ENCODE data around the gene FAIM2. TPM values are rescaled to one million over a fixed set of nuclear protein-coding genes. Genes with fewer than 3 reads are reported as not detected.

The FAIM2 gene
- total and polyA plus RNA-seq, 9 of the 15 experiments (the other 6 are each of a cell fraction or from before 2014, with no cell fraction given): 0.01 to 0.10 TPM; not detected in 7

GRCh38 chr12:49870501-49871262, 33.0 kb downstream of the FAIM2 start:
- Histone ChIP-seq H3K4me1 (replicated peaks in 1 of 2; ENCODE audit: control insufficient read depth in 2 of 2, insufficient read depth in 2 of 2, low read length in 2 of 2) (peaks cover 39 to 46% of the 10 kb centered on the region in 2 experiments), H3K79me2 (ENCODE audit: control insufficient read depth, insufficient read depth, low read length) (no peaks in the 10 kb centered on the region), H2AFZ (ENCODE audit: low read depth, low read length) (no peak overlapping the region), H3K36me3 (ENCODE audit: control insufficient read depth, insufficient read depth, low read length) (no peaks in the 10 kb centered on the region), H3K9ac (ENCODE audit: insufficient read depth in 1 of 2, low read depth in 2 of 2, low read length in 2 of 2) (no peak overlapping the region; a peak in 1 of 4 replicates), H3K4me2 (ENCODE audit: insufficient read depth, low read length) (no peak overlapping the region), H3K9me3 (replicated peaks; ENCODE audit: control insufficient read depth, insufficient read depth, low read depth, low read length) (no peaks in the 10 kb centered on the region), H3K9me1 (ENCODE audit: control insufficient read depth, insufficient read depth, low read length) (no peaks in the 10 kb centered on the region), H4K20me1 (replicated peaks; ENCODE audit: control insufficient read depth, insufficient read depth, low read length) (no peaks in the 10 kb centered on the region), H3K27me3 (ENCODE audit: control insufficient read depth in 2 of 2, insufficient read depth in 2 of 2, low read length in 2 of 2) (peaks cover 0 to under 1% of the 10 kb centered on the region in 2 experiments; a peak in 1 of 5 replicates), H3K27ac (ENCODE audit: extremely low read depth, low read depth, low read length) (no peak overlapping the region), H3K4me3 (no peak overlapping the region)
- no peak for DNase-seq (ENCODE audit: extremely low read depth in 1 of 4, low spot score in 3 of 4)
- ChIA-PET CTCF (ENCODE audit: low intra/inter-chr PET ratio) (no interaction called here), POLR2A (interaction anchor here (1.2 to 1.5 kb wide), 2 partner anchors 11 to 13 kb away, joined by 3 to 4 read pairs; no protein-coding TSS in a partner anchor)
- FAIRE-seq: no peak
- TF ChIP-seq, protein P1, sequence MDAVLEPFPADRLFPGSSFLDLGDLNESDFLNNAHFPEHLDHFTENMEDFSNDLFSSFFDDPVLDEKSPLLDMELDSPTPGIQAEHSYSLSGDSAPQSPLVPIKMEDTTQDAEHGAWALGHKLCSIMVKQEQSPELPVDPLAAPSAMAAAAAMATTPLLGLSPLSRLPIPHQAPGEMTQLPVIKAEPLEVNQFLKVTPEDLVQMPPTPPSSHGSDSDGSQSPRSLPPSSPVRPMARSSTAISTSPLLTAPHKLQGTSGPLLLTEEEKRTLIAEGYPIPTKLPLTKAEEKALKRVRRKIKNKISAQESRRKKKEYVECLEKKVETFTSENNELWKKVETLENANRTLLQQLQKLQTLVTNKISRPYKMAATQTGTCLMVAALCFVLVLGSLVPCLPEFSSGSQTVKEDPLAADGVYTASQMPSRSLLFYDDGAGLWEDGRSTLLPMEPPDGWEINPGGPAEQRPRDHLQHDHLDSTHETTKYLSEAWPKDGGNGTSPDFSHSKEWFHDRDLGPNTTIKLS (IDR thresholded peaks at IDR 0.05; ENCODE audit: borderline replicate concordance, low read depth): no peak
- no peak for TF ChIP-seq ZNF589 (CRISPR knock-in tag; IDR thresholded peaks at IDR 0.05; ENCODE audit: low read depth)
- no peak for TF ChIP-seq BHLHE40 (IDR thresholded peaks at IDR 0.05; ENCODE audit: low read length)
- TF ChIP-seq ZNF696 (CRISPR knock-in tag; conservative IDR thresholded peaks at IDR 0.05): no peak
- no TSS peak for BruUV-seq (replicated peaks)
- intact Hi-C loops (cut with micrococcal nuclease): no loop called here
- in situ Hi-C loops (cut with MboI): no loop called here
- ATAC-seq: no peak
- WGBS (ENCODE audit: insufficient coverage, low coverage, missing lambda C conversion rate): 91% methylated on average over 10 of the region's 11 CpGs
